Hematopoietic multipotent progenitor cell treated with erythropoietin and hydrocortisone succinate and interleukin-3 and kit ligand, for 17 days (in vitro differentiated cells): ENCODE results near the gene ZNF804B.
"Not testable (repeated sequence)": the region's sequence is repeated elsewhere in the genome, so short reads cannot be mapped to it uniquely, and the experiment has no call there.

Source experiments
- DNase-seq: peaks from one replicate; pipeline ENCODE4 v3.0.0-alpha.2; 2015; ENCODE audit warnings: low spot score

The ZNF804B gene

DNA sequence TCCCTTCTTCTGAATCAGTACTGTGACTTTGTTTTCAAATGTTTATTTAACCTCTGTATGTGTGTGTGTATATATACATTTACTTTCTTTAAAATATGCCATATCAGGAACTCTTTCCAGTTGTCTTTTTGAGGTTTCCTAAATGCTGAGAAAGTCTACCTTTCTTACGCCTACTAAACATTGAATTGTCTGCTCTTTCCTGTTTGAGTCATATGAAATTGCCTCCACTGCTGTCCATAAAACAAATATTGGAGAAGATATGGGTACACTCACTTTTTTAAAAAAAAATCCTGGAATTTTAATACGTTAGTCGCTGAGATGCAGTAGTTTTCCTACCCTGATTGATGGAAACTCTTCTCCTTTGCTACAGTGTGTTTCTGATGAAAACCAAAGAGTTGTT, 334.8 kb downstream of the ZNF804B start:
- DNase-seq: no peak

DNA sequence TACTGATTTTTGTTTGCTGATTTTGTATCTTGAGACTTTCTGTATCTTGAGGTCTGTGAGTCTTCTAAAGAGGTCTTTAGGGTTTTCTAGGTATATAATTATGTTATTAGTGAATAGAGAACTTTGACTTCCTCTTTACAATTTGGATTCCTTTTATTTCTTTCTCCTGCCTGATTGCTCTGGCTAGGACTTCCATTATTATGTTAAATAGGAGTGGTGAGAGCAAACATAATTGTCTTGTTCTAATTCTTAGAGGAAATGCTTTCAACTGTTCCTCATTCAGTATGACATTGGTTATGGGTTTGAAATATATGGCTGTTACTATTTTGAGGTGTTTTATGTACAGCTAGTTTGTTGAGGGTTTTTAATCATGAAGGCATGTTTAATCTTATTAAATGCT, 344.1 kb downstream of the ZNF804B start:
- DNase-seq: no peak

DNA sequence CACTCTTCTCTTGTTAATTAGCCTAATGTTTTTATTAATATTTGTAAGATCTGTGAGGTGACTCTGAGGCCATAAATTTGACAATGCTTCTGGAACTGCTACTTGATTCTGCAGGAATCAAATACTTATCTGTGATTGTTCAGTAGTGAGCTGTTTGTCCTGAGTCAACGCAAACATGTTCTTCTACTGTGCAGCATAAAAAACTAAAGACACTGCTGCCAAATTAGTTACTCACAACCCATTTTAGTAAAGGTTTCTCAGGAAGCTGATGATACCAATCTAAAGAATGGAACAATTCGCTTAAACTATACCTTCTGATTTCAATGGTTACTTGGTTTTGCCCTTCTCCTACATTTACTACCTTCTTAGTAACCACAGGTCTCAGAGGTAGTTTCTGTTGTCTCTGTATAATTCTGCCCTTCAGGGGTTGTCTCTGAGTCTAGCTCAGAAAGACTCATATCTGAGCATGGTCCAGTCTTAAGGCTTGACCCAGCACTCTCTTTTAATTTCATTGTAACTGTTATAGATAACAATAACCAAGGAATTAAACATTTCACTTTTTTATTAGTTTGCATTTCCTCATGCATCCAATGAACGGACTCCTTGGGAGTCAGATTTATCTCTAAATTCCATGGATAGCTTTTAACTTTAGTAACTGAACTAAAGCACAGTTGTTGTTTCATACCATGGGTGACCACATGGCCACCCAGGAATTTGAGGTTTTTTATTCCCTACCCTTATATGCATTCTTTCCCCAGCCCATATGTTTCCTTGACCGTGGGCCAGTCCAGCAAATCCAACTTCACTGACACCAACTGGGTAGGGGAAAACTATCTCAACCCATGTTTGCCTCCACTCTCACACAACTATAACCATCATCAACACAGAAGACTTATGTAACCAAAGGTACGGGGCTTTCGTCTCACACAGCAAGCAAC, 345.5 kb downstream of the ZNF804B start:
- DNase-seq: no peak

DNA sequence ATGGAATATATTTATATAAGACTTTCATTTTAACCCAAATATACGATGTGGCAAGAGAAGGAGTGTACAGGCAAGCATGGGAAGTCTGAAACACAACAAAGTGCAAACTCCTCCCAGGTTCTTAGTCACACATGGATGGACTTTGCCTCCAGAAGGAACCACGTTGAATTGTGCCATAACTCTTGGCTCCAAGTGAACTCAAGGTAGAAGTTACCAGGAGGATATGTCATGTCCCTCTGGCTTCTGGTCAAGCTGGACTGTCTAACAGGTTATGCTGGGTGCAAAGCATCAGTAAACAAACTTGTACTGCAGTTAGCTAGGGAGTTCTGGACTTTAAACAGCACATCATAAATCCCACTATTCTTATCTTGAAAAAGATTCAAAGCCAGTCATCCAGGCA, 364.4 kb downstream of the ZNF804B start:
- no peak for DNase-seq

DNA sequence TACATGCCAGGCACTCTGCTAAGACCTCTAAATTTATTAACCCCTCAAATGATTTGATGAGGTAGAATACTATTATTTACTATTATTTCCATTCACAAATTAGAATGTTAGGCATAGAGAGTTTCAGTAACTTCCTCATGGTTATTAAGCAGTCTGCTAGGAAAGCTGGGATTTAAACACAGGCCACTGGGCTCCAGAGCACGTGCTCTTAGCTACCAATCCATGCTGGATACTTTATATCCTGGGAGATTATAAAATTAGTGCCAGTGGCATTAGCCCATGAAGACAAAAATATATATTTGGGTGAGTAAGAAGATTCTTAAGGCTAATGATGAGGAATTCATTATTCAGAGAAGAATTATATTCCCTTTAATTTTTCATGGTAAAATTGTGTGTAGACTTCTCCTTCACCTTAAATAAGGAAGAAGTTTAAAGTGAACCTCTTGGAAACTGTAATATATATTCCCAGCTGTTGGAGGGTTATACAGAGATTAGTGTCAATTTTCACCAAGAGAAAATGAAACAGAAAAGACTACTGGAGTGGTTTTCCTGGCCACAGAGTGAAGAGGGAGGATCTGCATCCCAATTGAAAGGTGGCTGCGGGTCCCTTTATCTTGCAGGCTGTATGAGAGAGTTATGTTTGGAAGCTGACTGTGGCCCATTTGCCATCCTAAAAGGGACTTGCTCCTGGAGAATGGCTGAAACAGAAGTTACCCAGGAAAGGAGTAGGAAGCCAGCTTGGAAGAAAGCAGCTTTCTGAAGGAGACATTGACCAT, 370.3 kb downstream of the ZNF804B start:
- no peak for DNase-seq

DNA sequence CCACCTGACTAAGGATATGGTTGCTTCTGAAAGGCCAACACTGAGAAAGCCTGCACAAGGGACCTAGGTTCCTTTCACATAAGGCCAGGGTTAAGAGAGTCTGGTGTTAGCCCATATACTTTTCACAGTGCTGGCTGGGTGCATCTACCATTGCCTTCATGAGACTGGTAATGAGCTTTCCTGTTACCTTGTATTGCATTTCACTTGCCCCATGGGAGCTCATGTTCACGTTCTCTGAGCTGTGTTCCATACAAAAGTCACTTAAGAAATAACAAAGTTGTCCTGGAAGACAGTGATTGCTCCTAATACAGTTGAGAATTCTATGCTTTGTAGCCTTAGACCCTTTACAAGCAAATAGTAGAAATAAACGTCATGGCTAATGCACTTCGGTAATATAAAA, 373.9 kb downstream of the ZNF804B start:
- no peak for DNase-seq

DNA sequence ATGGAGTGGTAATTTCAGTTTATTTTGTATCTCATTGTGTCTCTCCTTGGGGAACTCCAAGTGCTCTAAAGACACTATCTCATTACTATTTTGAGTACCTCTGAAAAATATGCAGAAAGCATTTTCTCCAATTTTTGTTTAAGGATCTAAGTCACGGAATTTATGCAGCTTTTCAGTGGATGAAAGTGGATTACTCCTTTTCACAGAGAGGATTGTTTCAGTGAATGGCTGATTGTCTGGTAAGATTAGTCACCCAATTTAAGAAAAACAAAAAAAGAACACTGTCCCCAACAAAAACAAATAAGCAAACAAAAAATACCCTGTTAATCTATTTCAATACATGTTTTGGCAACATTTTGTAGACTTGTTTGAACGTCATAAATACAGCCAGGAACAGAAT, 374.3 kb downstream of the ZNF804B start:
- no peak for DNase-seq

DNA sequence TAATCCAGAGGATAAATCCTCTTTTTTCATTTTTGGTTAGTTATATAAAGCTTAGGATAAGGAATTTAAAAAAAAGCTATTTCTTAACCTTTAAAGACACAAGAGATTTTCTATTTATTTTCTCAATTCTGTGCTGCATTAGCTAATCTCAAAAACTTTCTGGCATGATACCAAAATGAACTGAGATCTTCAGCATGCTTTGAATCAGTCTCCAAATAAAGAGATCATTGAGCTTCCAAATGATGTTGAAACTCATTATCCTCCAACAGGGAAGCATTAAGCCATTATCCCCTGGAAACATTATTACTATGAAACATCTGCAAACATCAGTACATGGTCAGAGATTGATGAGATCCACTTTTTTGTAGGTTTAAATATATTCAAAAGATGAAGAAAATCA, 386.3 kb downstream of the ZNF804B start:
- DNase-seq: no peak

DNA sequence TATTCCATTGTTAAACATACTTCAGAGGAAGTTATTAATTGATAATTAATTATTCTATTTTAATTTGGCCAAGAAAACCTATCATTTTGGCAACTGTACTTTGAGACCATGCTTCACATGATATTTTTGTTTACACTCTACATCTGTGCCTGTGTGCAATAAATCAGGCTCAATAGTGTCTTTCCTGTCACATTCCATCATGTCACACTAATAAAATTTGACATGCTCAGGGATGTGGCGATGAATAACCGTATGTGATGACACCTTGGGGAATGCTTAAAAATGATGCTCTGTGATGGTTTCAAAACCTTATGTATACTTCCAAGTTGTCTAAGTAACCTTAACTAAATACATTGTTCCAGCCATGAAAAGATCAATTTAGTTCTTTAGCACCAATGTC, 400.6 kb downstream of the ZNF804B start:
- DNase-seq: no peak

DNA sequence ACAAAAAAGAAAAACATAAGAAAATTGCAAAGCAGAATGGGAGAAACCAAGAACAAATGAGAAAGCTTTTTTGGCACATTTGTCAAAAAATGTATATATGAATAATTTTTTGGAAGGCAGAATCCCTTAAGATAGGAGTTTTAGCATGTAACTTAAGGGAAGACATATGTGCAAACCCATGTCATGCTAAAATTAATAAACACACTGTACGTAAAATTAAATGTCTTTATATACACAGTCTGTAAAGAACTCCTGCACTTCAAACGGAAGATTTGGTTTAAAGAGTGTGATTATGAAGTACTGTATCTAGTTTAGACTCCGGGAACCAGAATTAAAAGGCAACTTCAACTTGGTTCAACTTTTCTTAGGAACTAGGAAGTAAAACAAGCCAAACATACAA, 405.9 kb downstream of the ZNF804B start:
- DNase-seq: no peak

DNA sequence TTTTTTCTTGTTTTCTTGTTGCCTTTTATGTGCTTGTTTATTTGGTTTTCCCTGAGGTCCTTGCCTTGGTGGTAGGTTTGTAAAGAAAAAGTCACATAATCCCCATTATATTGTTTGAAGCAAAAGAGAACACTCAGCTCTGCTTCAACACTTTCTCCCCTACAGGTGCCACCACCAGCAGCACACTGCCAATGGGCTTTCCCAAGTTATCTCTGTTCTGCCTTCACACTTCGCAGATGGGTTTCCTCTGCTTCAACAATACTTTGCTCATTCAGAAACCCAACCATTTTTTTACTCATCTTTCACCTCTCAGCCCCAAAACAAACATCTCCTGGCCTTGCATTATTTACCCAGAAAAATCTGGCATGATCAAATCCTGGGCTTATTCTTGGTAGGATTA, 411.1 kb downstream of the ZNF804B start:
- DNase-seq: no peak

DNA sequence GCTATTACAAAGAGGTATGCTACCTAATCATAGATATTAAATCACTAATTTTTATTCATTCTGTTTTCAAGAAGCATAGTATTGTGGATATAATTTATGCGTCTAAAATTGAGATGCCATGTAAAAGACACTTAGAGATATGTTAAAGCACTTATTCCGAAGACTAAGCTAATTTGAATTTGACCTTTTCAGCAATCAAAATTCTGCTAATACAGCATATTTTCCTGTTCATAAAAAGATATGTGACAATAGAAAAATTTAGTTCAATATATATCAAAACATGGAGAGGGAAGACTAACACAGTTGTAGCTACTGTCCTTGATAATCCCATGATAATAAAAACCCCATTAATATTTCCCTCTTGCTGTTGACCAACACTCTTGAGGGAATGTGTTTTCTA, 422.6 kb downstream of the ZNF804B start:
- DNase-seq: no peak

DNA sequence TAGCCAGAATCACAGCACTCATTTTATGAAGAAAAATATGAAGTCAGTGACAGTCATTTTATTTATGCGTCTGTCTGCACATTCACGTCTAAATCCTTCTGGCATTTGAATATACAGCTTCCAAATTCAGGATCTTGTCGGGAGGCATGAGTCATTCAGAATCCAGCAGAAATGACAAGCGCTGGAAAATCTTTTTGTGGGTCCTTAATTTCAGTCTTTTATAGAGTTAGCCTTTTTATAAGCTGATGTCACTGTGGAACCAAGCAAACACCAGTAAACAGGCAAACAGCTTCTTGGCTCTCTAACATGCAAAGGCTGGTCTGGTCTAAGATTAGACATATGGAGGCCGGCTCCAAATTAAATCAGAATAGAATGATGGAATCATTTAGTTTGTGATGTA, 424.2 kb downstream of the ZNF804B start:
- no peak for DNase-seq

DNA sequence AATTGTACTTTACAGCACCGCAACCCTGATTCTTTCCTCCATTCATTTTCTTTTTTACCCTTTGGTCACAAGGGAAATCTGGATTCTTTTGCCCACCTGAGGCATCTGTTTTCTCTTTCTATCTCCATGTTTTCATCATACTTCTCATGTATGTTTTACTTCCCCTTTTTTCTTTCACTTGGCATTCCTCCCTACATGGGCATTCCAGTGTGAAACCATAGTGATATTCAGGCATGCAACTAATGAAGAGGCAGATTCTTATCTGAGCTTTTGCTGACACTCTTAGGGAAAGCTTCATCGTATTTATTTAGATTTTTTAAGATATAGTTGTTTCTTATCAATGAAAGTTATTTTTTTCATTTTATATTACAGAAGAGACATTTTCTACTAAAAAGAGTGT, 441.3 kb downstream of the ZNF804B start:
- no peak for DNase-seq

DNA sequence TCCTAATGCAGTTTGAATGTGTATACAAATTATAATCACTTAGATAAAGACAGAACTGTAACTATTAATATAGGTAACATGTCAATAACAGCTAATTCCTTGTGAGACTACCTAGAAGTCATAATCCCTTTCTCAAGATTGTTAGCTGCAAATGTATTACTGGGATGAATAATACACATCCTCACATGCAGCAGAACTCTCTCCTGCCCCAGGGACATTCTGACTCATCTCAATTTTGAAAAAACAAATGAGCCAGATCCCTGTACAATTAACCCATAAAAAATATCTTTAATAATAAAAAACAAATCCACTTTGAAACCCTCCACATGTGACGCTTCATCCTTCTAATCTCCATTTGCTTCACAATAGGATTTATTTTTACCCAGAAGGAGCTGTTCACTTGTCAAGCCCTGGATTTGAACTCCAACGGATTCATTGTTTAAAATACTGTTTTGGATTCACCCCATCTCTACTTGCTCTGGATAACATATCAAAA, 464.4 kb downstream of the ZNF804B start:
- DNase-seq: no peak

DNA sequence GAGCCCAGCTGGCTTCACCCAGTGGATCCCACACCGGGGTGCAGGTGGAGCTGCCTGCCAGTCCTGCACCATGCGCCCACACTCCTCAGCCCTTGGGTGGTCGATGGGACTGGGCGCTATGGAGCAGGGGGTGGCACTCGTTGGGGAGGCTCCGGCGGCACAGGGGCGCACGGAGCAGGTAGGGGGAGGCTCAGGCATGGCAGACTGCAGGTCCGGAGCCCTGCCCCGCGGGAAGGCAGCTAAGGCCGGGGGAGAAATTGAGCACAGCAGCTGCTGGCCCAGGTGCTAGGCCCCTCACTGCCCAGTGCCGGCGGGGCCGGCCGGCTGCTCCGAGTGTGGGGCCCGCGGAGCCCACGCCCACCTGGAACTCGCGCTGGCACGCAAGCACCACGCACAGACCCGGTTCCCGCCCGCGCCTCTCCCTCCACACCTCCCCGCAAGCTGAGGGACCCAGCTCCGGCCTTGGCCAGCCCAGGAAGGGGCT, 469.2 kb downstream of the ZNF804B start:
- not testable (repeated sequence) for DNase-seq

DNA sequence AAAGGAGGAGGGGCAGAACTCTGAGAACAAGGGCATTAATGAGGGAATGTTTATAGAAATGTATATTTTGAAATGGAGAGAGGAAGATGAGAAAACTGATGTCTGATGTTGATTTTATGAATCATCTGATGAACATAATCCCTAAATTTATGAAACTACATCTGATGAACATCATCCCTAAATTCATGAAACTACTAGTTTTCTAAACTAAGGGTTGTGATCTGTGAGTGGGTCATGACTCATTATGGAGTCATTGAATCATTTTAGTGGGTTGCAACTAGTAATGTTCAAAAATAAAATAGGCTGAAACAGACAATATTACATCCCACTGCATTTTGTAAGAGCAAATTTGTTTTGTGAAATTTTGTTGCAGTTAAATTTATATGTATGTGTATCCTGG, 478.7 kb downstream of the ZNF804B start:
- no peak for DNase-seq

DNA sequence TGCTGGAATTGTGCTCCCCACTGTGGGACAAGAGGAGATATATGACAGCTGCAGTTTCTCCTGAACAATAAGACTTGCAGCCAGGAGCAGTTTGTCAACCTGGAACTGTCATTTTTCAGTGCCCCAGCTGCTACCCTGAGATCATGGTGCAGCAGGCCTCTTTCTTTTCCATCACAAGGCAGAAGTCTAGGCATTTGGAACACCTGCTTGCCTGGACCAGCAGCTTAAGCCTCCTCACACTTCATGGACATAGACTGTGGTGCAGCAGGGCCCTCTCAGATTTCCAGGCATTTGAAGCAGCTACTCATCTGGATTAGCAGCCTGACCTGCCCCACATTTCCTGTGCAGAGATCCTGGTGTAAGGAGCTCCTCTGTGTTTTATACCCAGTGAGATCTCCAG, 486.7 kb downstream of the ZNF804B start:
- no peak for DNase-seq

DNA sequence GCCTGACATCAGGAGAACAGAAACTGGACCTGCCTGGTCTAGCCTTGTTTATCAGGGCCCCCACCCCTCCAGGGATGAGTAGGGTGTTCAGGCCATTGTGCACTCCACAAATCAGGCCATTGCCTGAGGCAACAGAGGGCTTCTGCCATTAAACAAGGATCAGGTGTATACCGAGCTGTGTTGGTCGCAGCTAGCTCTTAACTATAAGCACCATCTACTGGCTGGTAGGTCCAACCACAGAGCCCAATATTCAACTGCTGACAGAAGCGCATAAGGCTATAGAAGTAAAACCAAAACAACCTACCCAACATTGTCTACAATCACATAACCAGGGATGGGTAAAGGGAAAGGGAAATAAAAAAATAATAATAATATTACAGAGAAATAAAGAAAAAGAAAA, 487.7 kb downstream of the ZNF804B start:
- DNase-seq: no peak

DNA sequence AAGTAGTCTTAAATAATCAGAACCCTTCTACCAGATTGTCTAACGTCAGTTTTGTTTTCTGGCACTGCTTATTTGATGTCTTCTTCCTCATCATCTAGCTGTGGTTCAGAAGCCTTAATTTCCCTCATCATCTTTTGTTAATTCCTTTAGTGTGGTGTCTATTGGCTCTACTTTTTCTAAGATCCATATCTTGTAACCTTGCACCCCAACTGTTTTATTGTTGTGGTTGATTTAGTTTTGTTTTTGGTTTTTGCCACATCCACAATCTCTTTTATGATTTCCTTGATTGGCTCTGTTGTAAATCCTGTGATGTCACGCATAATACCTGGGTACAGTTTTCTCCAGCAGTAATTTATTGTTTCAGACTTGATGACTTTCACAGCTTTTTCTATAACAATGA, 499.6 kb downstream of the ZNF804B start:
- DNase-seq: no peak

DNA sequence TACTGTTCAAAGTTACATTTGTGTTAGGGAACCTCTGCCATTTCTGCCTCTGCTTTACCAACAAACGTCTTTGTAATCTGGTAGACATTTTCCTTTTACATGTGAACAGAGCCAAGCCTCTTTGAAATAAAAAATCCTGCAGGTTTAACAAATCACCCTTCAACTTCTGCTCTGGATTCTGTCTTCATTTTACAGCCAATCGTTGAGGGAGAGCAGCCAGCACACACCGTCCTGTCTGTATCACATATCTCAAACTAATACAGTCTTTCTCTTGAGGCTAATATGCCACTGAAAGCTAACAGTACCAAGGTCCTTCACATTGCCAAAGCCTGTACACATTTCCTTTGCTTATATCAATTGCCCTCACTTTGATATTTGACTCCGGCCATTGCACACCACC, 504.6 kb downstream of the ZNF804B start:
- DNase-seq: no peak

DNA sequence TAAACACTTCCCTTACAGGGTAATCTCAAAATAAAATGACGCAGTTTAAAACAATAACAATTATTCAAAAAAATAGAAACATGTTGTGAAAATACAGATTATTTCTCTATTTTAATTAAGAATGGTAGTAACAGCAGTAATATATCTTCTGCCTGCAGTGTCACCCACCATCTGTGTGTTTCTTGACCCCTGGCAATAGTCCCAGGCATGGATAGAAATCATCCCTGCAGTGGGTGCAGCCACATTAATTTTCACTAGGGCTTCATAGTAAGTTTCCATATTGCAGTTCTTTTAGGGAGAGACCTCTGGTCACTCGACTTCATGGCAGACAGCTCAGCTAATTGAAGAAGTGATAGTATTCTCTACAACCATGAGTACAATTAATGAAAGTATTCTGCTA, 506.1 kb downstream of the ZNF804B start:
- no peak for DNase-seq

DNA sequence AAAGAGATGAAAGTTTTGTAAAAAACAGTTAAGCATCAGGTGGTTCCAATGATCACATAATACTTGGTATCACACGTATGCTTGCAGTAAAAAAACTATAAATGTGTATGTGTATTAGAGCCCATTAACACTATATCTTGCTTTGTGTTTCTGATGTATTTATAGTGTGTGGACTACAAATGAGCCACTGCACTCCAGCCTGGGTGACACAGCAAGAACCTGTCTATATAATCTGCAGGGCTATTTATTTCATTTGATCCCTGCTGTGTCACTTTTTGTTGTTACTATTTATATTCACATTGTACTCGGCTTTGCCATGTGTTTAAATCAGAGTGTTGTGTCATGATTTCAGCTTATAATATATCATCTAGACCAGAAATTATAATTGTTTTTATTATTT, 523.8 kb downstream of the ZNF804B start:
- no peak for DNase-seq
